Stimulated activated CD8-positive, alpha-beta memory T cell treated with anti-CD3 and anti-CD28 coated beads, Interleukin-4, amount 100 ng/mL, for 48 hours (primary cell): Measurements from ENCODE around the gene SLC25A11.

Source experiments
- DNase-seq: peaks from one replicate; pipeline ENCODE4 v3.0.0-alpha.2; 2020

The SLC25A11 gene

GRCh38 chr17:4966844-4967538 lies 27.1 kb upstream of the SLC25A11 start:
- peak; percentile 90 for DNase-seq

- DNase-seq = no peak
These were observed 25.6 kb upstream of the SLC25A11 start for GRCh38 chr17:4965311-4965986.

GRCh38 chr17:4960279-4960922 lies 20.6 kb upstream of the SLC25A11 start:
- DNase-seq = no peak

GRCh38 chr17:4959261-4959965 lies 19.6 kb upstream of the SLC25A11 start:
- no peak for DNase-seq

- DNase-seq = no peak
These were observed 18.3 kb upstream of the SLC25A11 start for GRCh38 chr17:4958102-4958501.

- DNase-seq = peak; percentile 74
These were observed 16.7 kb upstream of the SLC25A11 start for GRCh38 chr17:4956493-4957061.

GRCh38 chr17:4955091-4955490 lies 15.2 kb upstream of the SLC25A11 start:
- no peak for DNase-seq

GRCh38 chr17:4953451-4953961 lies 13.7 kb upstream of the SLC25A11 start:
- no peak for DNase-seq

- DNase-seq = no peak
These were observed 11.6 kb upstream of the SLC25A11 start for GRCh38 chr17:4951486-4951885.

- DNase-seq = no peak
These were observed 10.9 kb upstream of the SLC25A11 start, which contains the start of gene ENO3 for GRCh38 chr17:4950746-4951204. ENO3 (plus strand) TSS chr17:4951119; CDS start chr17:4951830, 711 bp downstream.

GRCh38 chr17:4950075-4950745 lies 10.4 kb upstream of the SLC25A11 start:
- peak; percentile 63 for DNase-seq

- DNase-seq = peak; percentile 80
These were observed 9.7 kb upstream of the SLC25A11 start for GRCh38 chr17:4949321-4950074.

GRCh38 chr17:4948931-4949320 lies 9.1 kb upstream of the SLC25A11 start:
- peak; percentile 84 for DNase-seq

GRCh38 chr17:4948166-4948930 lies 8.5 kb upstream of the SLC25A11 start, which contains the start of gene PFN1:
PFN1 (minus strand) TSS chr17:4948530; CDS start chr17:4948394, 136 bp downstream.
- DNase-seq = peak; percentile 94

GRCh38 chr17:4947411-4948165 lies 7.7 kb upstream of the SLC25A11 start:
- peak; percentile 80 for DNase-seq

- no peak for DNase-seq
These were observed 7.2 kb upstream of the SLC25A11 start for GRCh38 chr17:4947010-4947410.

GRCh38 chr17:4946312-4946976 lies 6.6 kb upstream of the SLC25A11 start:
- no peak for DNase-seq

- no peak for DNase-seq
These were observed 6.1 kb upstream of the SLC25A11 start for GRCh38 chr17:4945944-4946280.
